Uterus (tissue), 4 donors: ENCODE results near the gene WDFY4. TPM values are rescaled to one million over a fixed set of nuclear protein-coding genes. Genes with fewer than 3 reads are reported as not detected.

ENCODE experiments used
- DNase-seq, 2 donors: peaks; one replicate each; pipeline ENCODE4 v3.0.0-alpha.2; 2019 to 2020
- H3K27ac ChIP-seq, 2 donors: fragments of 200-600 bp; sonication (generic); 1 replicate in 1 of 2; 2 replicates in 1 of 2; pipeline ENCODE4 v1.5.1; 2016 to 2018
- H3K27me3 ChIP-seq, 2 donors: fragments of 200-600 bp; sonication (generic); one replicate each; pipeline ENCODE4 v1.5.1; 2018 to 2019; ENCODE audit warnings: control low read depth in 1 of 2
- H3K36me3 ChIP-seq, 2 donors: fragments of 200-600 bp; sonication (generic); one replicate each; pipeline ENCODE4 v1.5.1; 2019; ENCODE audit warnings: control low read depth in 1 of 2
- H3K4me1 ChIP-seq, 2 donors: fragments of 200-600 bp; sonication (generic); one replicate each; pipeline ENCODE4 v1.5.1; 2018 to 2019; ENCODE audit warnings: control low read depth in 1 of 2
- H3K4me3 ChIP-seq, 2 donors: fragments of 200-600 bp; sonication (generic); 1 replicate in 1 of 2; 2 replicates in 1 of 2; pipeline ENCODE4 v1.5.1; 2018 to 2019; ENCODE audit warnings: mild to moderate bottlenecking in 1 of 2
- H3K9me3 ChIP-seq, 2 donors: fragments of 200-600 bp; sonication (generic); one replicate each; pipeline ENCODE4 v1.5.1; 2019; ENCODE audit warnings: control low read depth in 1 of 2
- CTCF ChIP-seq, 4 experiments: fragments of 200-600 bp in 2 of 4; fragments of 450-650 bp in 2 of 4; sonication (generic) in 2 of 4; IDR thresholded peaks; one replicate each; pipeline ENCODE4 v1.5.1; 2016 to 2019; ENCODE audit warnings: antibody characterized with exemption in 4 of 4, mild to moderate bottlenecking in 2 of 4, moderate library complexity in 1 of 4
- POLR2A ChIP-seq, 2 donors: fragments of 450-650 bp; IDR thresholded peaks; one replicate each; pipeline ENCODE4 v1.6.1; 2016; ENCODE audit warnings: antibody characterized with exemption in 2 of 2, mild to moderate bottlenecking in 1 of 2, moderate library complexity in 1 of 2
- intact Hi-C: fragments of 100-400 bp; cut with DNase I; formaldehyde crosslinking; loops from one replicate; pipeline ENCODE4 v1.15.1; 2023; ENCODE audit warnings: low total_unique reads
- total RNA-seq, 4 donors: library from RNA; depleted of rRNA in 3 of 4; stranded (reverse); fragments of >200 nt in 3 of 4; gene quantifications; one replicate each; pipeline versions ENCODE4 v1.1.0 to v1.2.4, GENCODE V29; 2014 to 2023
- donor health status: DM: yes; HTN: yes; CAD: no.

The WDFY4 gene
- total RNA-seq, 4 donors from 2014 or later = 0.26 to 5.2 (median 1.2) TPM

GRCh38 chr10:48910548-48910947, 225.9 kb downstream of the WDFY4 start:
- intact Hi-C loops = no loop called here
- Histone ChIP-seq H3K9me3 (no peaks in the 10 kb centered on the region), H3K4me1 (no peaks in the 10 kb centered on the region), H3K4me3 (no peak overlapping the region), H3K36me3 (no peaks in the 10 kb centered on the region), H3K27ac (no peak overlapping the region), H3K27me3 (no peaks in the 10 kb centered on the region)
- DNase-seq = no peak
- no peak for TF ChIP-seq POLR2A (IDR thresholded peaks at IDR 0.05)
- TF ChIP-seq CTCF (IDR thresholded peaks at IDR 0.05) = no peak

GRCh38 chr10:48913674-48914073, 229.0 kb downstream of the WDFY4 start:
- Histone ChIP-seq H3K27me3 (no peaks in the 10 kb centered on the region), H3K36me3 (no peaks in the 10 kb centered on the region), H3K4me3 (no peak overlapping the region), H3K9me3 (no peaks in the 10 kb centered on the region), H3K4me1 (no peaks in the 10 kb centered on the region), H3K27ac (no peak overlapping the region)
- intact Hi-C loops = no loop called here
- no peak for DNase-seq
- TF ChIP-seq CTCF (IDR thresholded peaks at IDR 0.05) (no peak), POLR2A (IDR thresholded peaks at IDR 0.05) (no peak)

- Histone ChIP-seq H3K4me3 (no peak overlapping the region), H3K27me3 (no peaks in the 10 kb centered on the region), H3K9me3 (no peaks in the 10 kb centered on the region), H3K27ac (no peak overlapping the region), H3K4me1 (no peaks in the 10 kb centered on the region), H3K36me3 (no peaks in the 10 kb centered on the region)
- DNase-seq = no peak
- intact Hi-C loops = no loop called here
- TF ChIP-seq POLR2A (IDR thresholded peaks at IDR 0.05) = no peak
- TF ChIP-seq CTCF (IDR thresholded peaks at IDR 0.05) = no peak
Measured at GRCh38 chr10:48923748-48924147, 239.1 kb downstream of the WDFY4 start.

- Histone ChIP-seq H3K36me3 (no peaks in the 10 kb centered on the region), H3K27me3 (no peaks in the 10 kb centered on the region), H3K27ac (no peak overlapping the region), H3K9me3 (no peaks in the 10 kb centered on the region), H3K4me3 (no peak overlapping the region), H3K4me1 (no peaks in the 10 kb centered on the region)
- intact Hi-C loops = no loop called here
- DNase-seq = no peak
- no peak for TF ChIP-seq CTCF (IDR thresholded peaks at IDR 0.05)
- no peak for TF ChIP-seq POLR2A (IDR thresholded peaks at IDR 0.05)
Measured at GRCh38 chr10:48924988-48925387, 240.3 kb downstream of the WDFY4 start.

- Histone ChIP-seq H3K9me3 (no peaks in the 10 kb centered on the region), H3K4me3 (no peak overlapping the region), H3K36me3 (no peaks in the 10 kb centered on the region), H3K27me3 (no peaks in the 10 kb centered on the region), H3K4me1 (no peaks in the 10 kb centered on the region), H3K27ac (no peak overlapping the region)
- TF ChIP-seq CTCF (IDR thresholded peaks at IDR 0.05) (no peak), POLR2A (IDR thresholded peaks at IDR 0.05) (no peak)
- intact Hi-C loops = no loop called here
- no peak for DNase-seq
Measured at GRCh38 chr10:48926255-48926654, 241.6 kb downstream of the WDFY4 start.
